Suprapubic skin (tissue), 3 donors: Measurements from ENCODE around the gene BTRC.

Experiments used
- POLR2AphosphoS5 ChIP-seq, 3 donors: sonication (generic); formaldehyde crosslinking; IDR thresholded peaks; one replicate each; pipeline ENCODE4 v1.6.1; 2017; ENCODE audit warnings: antibody characterized with exemption in 3 of 3
- TF ChIP-seq, protein P1 (sequence below), 2 donors: fragments of 200-600 bp in 1 of 2; fragments of 450-650 bp in 1 of 2; sonication (generic) in 1 of 2; IDR thresholded peaks; one replicate each; pipeline ENCODE4 v1.5.1; 2016 to 2019; ENCODE audit warnings: antibody characterized with exemption in 2 of 2, mild to moderate bottlenecking in 1 of 2, moderate library complexity in 1 of 2

DNA sequence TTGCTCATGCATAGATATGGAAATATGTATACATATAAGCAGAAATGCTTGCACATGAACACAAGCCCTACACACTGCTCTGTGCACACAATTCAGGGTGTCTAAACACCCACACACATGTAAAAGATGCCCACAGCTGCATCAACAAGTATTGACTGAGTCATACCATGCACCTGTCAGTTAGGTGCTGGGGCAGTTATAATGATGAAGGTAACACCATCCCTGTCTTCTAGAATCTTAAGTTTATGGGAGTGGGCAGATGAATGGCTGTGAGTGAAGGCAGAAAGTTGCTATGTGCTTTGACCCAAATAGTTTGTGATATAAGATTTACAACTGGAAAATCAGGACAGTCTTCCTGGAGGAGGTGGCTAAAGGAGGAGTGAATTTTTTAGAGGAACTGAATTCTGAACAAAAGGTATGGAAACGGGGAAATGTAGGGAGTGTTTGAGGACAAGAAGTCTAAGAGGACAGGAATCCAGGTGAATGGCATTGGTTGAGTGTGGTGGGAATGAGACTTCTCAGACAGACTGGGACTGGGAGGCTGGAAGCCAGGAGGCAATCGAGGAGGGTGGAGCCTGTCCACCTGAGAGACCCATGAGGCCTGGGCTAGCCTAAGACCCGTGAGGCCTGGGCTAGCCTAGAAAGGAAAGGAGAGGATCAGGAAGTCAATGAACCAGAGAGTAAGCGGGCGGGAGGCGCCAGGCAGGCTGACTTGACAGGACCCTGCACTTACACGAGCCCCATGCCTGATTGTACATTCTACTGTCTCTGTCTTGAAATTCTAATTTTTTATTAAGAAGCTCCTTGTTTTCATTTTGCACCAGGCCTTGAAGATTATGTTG is 213.4 kb downstream of the BTRC start:
- TF ChIP-seq, protein P1, sequence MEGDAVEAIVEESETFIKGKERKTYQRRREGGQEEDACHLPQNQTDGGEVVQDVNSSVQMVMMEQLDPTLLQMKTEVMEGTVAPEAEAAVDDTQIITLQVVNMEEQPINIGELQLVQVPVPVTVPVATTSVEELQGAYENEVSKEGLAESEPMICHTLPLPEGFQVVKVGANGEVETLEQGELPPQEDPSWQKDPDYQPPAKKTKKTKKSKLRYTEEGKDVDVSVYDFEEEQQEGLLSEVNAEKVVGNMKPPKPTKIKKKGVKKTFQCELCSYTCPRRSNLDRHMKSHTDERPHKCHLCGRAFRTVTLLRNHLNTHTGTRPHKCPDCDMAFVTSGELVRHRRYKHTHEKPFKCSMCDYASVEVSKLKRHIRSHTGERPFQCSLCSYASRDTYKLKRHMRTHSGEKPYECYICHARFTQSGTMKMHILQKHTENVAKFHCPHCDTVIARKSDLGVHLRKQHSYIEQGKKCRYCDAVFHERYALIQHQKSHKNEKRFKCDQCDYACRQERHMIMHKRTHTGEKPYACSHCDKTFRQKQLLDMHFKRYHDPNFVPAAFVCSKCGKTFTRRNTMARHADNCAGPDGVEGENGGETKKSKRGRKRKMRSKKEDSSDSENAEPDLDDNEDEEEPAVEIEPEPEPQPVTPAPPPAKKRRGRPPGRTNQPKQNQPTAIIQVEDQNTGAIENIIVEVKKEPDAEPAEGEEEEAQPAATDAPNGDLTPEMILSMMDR (IDR thresholded peaks at IDR 0.05): no peak
- no peak for TF ChIP-seq POLR2AphosphoS5 (IDR thresholded peaks at IDR 0.05)
